T-helper 1 cell treated with Interleukin-12 subunit alpha and Interleukin-12 subunit beta and Interleukin-4 antibody, amounts not matched to agents 30 μg/mL and 1 μg/mL, for 36 hours (primary cell): ENCODE results near the gene ARNT2.

Experiments used
- H3K27ac Mint-ChIP-seq: one replicate; pipeline ENCODE4 v1.8.0; 2021; ENCODE audit warnings: mild to moderate bottlenecking, mixed read lengths
- H3K27me3 Mint-ChIP-seq: one replicate; pipeline ENCODE4 v1.8.0; 2021; ENCODE audit warnings: low read depth, mixed read lengths
- H3K36me3 Mint-ChIP-seq: one replicate; pipeline ENCODE4 v1.8.0; 2021; ENCODE audit warnings: low read depth, mixed read lengths
- H3K4me1 Mint-ChIP-seq: one replicate; pipeline ENCODE4 v1.8.0; 2021; ENCODE audit warnings: low read depth, mixed read lengths
- H3K4me3 Mint-ChIP-seq: one replicate; pipeline ENCODE4 v1.8.0; 2021; ENCODE audit warnings: mild to moderate bottlenecking, moderate library complexity, mixed read lengths
- H3K9me3 Mint-ChIP-seq: one replicate; pipeline ENCODE4 v1.8.0; 2021; ENCODE audit warnings: mixed read lengths

The ARNT2 gene

DNA sequence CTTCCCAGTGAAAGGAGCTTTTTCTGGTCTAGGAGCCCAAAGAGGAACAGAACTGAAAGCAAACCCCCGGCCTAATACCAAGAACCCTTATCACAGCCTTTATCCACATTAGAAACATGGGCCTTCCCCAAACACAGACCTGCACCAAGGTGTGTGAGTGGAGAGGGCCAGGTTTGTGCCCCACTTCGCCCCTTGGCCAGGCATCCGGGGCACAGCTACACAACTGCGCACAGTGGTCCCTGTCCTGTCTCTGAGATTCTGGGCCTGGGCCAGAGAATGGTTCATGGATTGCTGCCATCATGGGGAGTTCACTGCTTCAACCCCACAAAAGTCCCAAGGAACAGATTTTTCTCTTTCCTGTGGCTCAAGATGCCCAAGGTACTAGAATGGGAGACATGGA is 165.5 kb downstream of the ARNT2 start:
- Mint-ChIP-seq H3K4me3 (no peak overlapping the region), H3K36me3 (no peaks in the 10 kb centered on the region), H3K9me3 (no peaks in the 10 kb centered on the region), H3K4me1 (no peaks in the 10 kb centered on the region), H3K27ac (no peak overlapping the region), H3K27me3 (peaks cover 6% of the 10 kb centered on the region)

GRCh38 chr15:80570553-80570952 is 166.4 kb downstream of the ARNT2 start:
- no peak overlapping the region for H3K27ac Mint-ChIP-seq
- H3K27me3 Mint-ChIP-seq: peaks cover 6% of the 10 kb centered on the region
- H3K9me3 Mint-ChIP-seq: no peaks in the 10 kb centered on the region
- H3K36me3 Mint-ChIP-seq: no peaks in the 10 kb centered on the region
- no peaks in the 10 kb centered on the region for H3K4me1 Mint-ChIP-seq
- H3K4me3 Mint-ChIP-seq: no peak overlapping the region

- Mint-ChIP-seq H3K9me3 (no peaks in the 10 kb centered on the region), H3K4me3 (no peak overlapping the region), H3K27ac (no peak overlapping the region)
These were observed 168.2 kb downstream of the ARNT2 start for GRCh38 chr15:80572337-80572736.

GRCh38 chr15:80573606-80574005 is 169.4 kb downstream of the ARNT2 start:
- no peaks in the 10 kb centered on the region for H3K4me1 Mint-ChIP-seq

More at GRCh38 chr15:80572337-80572736, 168.2 kb downstream of the ARNT2 start:
- H3K4me1 Mint-ChIP-seq: no peaks in the 10 kb centered on the region
- H3K27me3 Mint-ChIP-seq: peaks cover 6% of the 10 kb centered on the region
- no peaks in the 10 kb centered on the region for H3K36me3 Mint-ChIP-seq

GRCh38 chr15:80574590-80574989 is 170.4 kb downstream of the ARNT2 start:
- Mint-ChIP-seq H3K4me3 (no peak overlapping the region), H3K27ac (no peak overlapping the region), H3K4me1 (no peaks in the 10 kb centered on the region), H3K27me3 (peaks cover 6% of the 10 kb centered on the region), H3K36me3 (no peaks in the 10 kb centered on the region), H3K9me3 (no peaks in the 10 kb centered on the region)

More at GRCh38 chr15:80573606-80574005, 169.4 kb downstream of the ARNT2 start:
- no peak overlapping the region for H3K27ac Mint-ChIP-seq
- peaks cover 6% of the 10 kb centered on the region for H3K27me3 Mint-ChIP-seq
- H3K4me3 Mint-ChIP-seq: no peak overlapping the region
- no peaks in the 10 kb centered on the region for H3K9me3 Mint-ChIP-seq
- no peaks in the 10 kb centered on the region for H3K36me3 Mint-ChIP-seq

DNA sequence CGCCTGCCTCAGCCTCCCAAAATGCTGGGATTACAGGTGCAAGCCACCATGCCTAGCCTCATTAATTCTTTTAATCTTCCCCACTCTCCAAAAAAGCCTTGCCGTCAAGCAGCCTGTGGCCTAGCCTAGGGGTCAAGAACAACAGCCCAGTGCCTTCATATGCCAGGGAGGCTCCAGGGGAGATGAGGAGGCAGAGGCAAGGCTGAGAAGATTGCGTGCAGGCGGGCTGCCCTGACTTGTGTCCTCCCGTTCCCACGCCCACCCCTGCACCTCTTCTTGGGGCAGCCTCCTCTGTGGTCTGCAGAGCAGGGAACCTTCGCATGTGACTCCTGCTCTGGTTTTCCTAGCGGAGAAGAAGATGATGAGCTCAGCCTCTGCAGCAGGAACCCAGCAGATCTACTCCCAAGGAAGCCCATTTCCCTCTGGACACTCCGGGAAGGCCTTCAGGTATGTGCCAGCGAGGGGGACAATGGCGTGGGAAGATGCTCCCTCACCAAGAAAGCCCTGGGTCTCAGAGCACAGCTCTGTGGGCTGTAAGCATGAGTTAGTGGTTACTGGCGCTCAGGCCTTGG is 172.4 kb downstream of the ARNT2 start:
- no peak overlapping the region for H3K4me3 Mint-ChIP-seq
- no peaks in the 10 kb centered on the region for H3K36me3 Mint-ChIP-seq
- no peaks in the 10 kb centered on the region for H3K9me3 Mint-ChIP-seq

GRCh38 chr15:80577552-80578205 is 173.5 kb downstream of the ARNT2 start:
- H3K4me1 Mint-ChIP-seq: no peaks in the 10 kb centered on the region
- H3K27ac Mint-ChIP-seq: no peak overlapping the region
- no peak overlapping the region for H3K4me3 Mint-ChIP-seq
- H3K9me3 Mint-ChIP-seq: no peaks in the 10 kb centered on the region
- no peaks in the 10 kb centered on the region for H3K27me3 Mint-ChIP-seq
- no peaks in the 10 kb centered on the region for H3K36me3 Mint-ChIP-seq

More for the DNA sequence above, 172.4 kb downstream of the ARNT2 start:
- Mint-ChIP-seq H3K4me1 (no peaks in the 10 kb centered on the region), H3K27ac (no peak overlapping the region), H3K27me3 (no peaks in the 10 kb centered on the region)

DNA sequence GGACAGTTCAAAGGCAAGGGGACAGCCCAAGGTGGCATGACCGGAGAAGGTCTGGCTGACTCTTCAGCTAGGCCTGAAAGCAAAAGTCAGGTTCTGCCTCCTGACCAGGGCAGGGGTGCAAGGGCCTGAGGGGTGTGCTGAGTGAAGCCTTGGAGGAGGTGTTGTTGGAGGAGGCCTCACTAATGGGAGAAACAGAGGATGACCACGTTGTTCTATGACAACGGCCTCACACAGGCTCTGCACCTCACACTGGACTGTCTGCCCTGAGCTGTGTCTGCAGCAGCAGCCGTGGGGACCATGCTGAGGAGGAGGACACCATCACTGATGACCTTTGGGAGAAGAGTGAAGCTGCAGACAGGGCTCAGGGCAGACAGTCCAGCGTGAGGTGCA is 174.0 kb downstream of the ARNT2 start:
- Mint-ChIP-seq H3K36me3 (no peaks in the 10 kb centered on the region), H3K27ac (no peak overlapping the region), H3K4me1 (no peaks in the 10 kb centered on the region), H3K27me3 (no peaks in the 10 kb centered on the region), H3K4me3 (no peak overlapping the region), H3K9me3 (no peaks in the 10 kb centered on the region)

DNA sequence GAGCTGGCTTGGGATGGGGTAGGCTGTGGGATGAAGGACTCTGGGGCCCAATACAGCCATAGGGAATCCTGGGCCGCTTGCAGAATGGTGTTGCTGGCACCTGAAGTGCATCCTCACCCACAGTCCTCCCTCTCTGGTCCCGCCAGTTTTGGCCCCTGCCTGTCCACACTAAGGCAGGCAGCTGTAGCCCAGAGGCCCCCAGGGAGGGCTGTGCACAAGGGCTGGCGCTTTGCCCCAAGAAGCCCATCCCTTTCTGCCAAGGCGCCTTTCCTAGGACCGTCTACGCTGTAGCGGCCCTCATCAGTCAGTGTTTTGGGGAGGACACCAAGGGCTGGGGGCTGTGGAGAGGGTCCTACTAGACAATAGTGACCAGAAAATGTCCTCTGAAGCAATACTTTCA is 174.7 kb downstream of the ARNT2 start:
- H3K27me3 Mint-ChIP-seq: no peaks in the 10 kb centered on the region
- H3K4me3 Mint-ChIP-seq: no peak overlapping the region
- H3K4me1 Mint-ChIP-seq: no peaks in the 10 kb centered on the region
- H3K9me3 Mint-ChIP-seq: no peaks in the 10 kb centered on the region
- H3K27ac Mint-ChIP-seq: no peak overlapping the region
- no peaks in the 10 kb centered on the region for H3K36me3 Mint-ChIP-seq

- no peak overlapping the region for H3K27ac Mint-ChIP-seq
These were observed 175.4 kb downstream of the ARNT2 start for GRCh38 chr15:80579611-80580010.

DNA sequence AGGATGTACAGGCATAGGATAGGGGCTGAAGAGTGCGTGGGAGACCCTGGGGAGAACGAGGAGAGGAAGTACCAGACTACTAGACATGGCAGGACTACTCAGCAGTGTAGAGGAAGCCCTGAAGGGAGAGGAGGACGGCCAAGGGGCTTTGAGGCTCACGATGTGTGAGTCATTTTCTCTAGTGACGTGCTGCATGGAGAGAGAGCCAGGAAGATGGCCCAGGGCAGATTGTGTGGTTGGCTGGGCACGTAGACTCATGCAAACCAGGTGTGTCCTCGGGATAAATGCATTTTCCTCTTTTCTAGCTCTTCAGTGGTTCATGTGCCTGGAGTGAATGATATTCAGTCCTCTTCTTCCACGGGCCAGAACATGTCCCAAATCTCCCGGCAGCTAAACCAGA is 175.9 kb downstream of the ARNT2 start:
- H3K4me1 Mint-ChIP-seq: no peaks in the 10 kb centered on the region
- H3K27ac Mint-ChIP-seq: no peak overlapping the region
- H3K27me3 Mint-ChIP-seq: peaks cover 3% of the 10 kb centered on the region
- H3K36me3 Mint-ChIP-seq: no peaks in the 10 kb centered on the region
- no peaks in the 10 kb centered on the region for H3K9me3 Mint-ChIP-seq
- H3K4me3 Mint-ChIP-seq: no peak overlapping the region

More at GRCh38 chr15:80579611-80580010, 175.4 kb downstream of the ARNT2 start:
- Mint-ChIP-seq H3K4me1 (no peaks in the 10 kb centered on the region), H3K27me3 (peaks cover 3% of the 10 kb centered on the region), H3K36me3 (no peaks in the 10 kb centered on the region), H3K4me3 (no peak overlapping the region), H3K9me3 (no peaks in the 10 kb centered on the region)

GRCh38 chr15:80580536-80581260 is 176.5 kb downstream of the ARNT2 start:
- Mint-ChIP-seq H3K27me3 (peaks cover 3% of the 10 kb centered on the region), H3K27ac (no peak overlapping the region), H3K4me3 (no peak overlapping the region), H3K4me1 (no peaks in the 10 kb centered on the region), H3K9me3 (no peaks in the 10 kb centered on the region), H3K36me3 (no peaks in the 10 kb centered on the region)

- H3K4me3 Mint-ChIP-seq: no peak overlapping the region
- H3K9me3 Mint-ChIP-seq: no peaks in the 10 kb centered on the region
- no peak overlapping the region for H3K27ac Mint-ChIP-seq
- H3K4me1 Mint-ChIP-seq: no peaks in the 10 kb centered on the region
- H3K36me3 Mint-ChIP-seq: no peaks in the 10 kb centered on the region
- H3K27me3 Mint-ChIP-seq: peaks cover 3% of the 10 kb centered on the region
These were observed 177.8 kb downstream of the ARNT2 start for GRCh38 chr15:80581976-80582375.

GRCh38 chr15:80582816-80583423 is 178.7 kb downstream of the ARNT2 start:
- no peaks in the 10 kb centered on the region for H3K4me1 Mint-ChIP-seq
- H3K4me3 Mint-ChIP-seq: no peak overlapping the region
- H3K9me3 Mint-ChIP-seq: no peaks in the 10 kb centered on the region
- peaks cover 3% of the 10 kb centered on the region for H3K27me3 Mint-ChIP-seq
- no peaks in the 10 kb centered on the region for H3K36me3 Mint-ChIP-seq
- no peak overlapping the region for H3K27ac Mint-ChIP-seq

DNA sequence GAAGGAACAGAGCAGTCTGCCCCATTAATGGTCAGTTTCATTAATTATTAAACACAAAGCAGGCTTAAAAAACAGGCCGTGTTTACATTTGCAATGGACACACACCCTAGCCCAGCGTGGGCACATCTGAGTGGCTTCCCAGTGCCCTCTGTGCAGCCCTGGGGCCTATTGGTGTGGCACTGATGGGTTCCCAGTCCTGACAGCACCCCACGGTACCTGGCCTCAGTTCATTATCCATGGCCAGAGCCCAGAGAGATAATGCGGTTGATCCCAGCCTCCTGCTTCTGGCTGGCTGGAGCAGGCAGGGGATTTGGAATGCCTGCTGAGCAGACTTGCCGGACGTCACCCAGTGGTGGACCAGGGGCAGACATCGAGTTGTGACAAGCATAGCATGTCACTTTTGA is 180.4 kb downstream of the ARNT2 start:
- no peaks in the 10 kb centered on the region for H3K9me3 Mint-ChIP-seq
- H3K4me3 Mint-ChIP-seq: no peak overlapping the region
- H3K27me3 Mint-ChIP-seq: peaks cover 8% of the 10 kb centered on the region
- no peak overlapping the region for H3K27ac Mint-ChIP-seq
- no peaks in the 10 kb centered on the region for H3K4me1 Mint-ChIP-seq
- no peaks in the 10 kb centered on the region for H3K36me3 Mint-ChIP-seq
